Urinary bladder (tissue), 4 donors: ENCODE data around the gene SOX14. TPM values are rescaled to one million over a fixed set of nuclear protein-coding genes. Genes with fewer than 3 reads are reported as not detected.

Source experiments
- DNase-seq: peaks from one replicate; pipeline ENCODE4 v3.0.0-alpha.2; 2015; ENCODE audit errors: extremely low spot score
- H3K27ac ChIP-seq: one replicate; pipeline ENCODE4 v1.5.1; 2013; ENCODE audit warnings: low read depth, mild to moderate bottlenecking, moderate library complexity
- H3K36me3 ChIP-seq: one replicate; pipeline ENCODE4 v1.6.1; 2013; ENCODE audit warnings: mild to moderate bottlenecking, moderate library complexity; ENCODE audit not compliant: insufficient read depth
- H3K4me1 ChIP-seq: one replicate; pipeline ENCODE4 v1.6.1; 2013; ENCODE audit warnings: mild to moderate bottlenecking, moderate library complexity; ENCODE audit not compliant: insufficient read depth
- H3K4me3 ChIP-seq: one replicate; pipeline ENCODE4 v1.5.1; 2013; ENCODE audit warnings: low read depth, low read length
- WGBS: extraction: QIAGEN DNeasy Blood & Tissue Kit; methylation state at CpG from one replicate; pipeline ENCODE4 v1.1.7; 2013; 5-methylcytosine and 5-hydroxymethylcytosine counted together
- polyA plus RNA-seq: library from polyadenylated mRNA; stranded (reverse); fragments of 200-250 nt; gene quantifications from one replicate; pipeline ENCODE4 v1.2.3, GENCODE V29; 2013
- total RNA-seq: library from RNA; depleted of rRNA; stranded (reverse); fragments of >200 nt; gene quantifications from one replicate; pipeline ENCODE4 v1.2.3, GENCODE V29; 2014
- donor health status: healthy with polysubstance abuse.
- donor health status: healthy.

SOX14 gene
- total and polyA plus RNA-seq, 2 donors: not detected

- Histone ChIP-seq H3K4me1 (peaks cover 2% of the 10 kb centered on the region), H3K36me3 (no peaks in the 10 kb centered on the region), H3K4me3 (no peak overlapping the region), H3K27ac (no peak overlapping the region)
- 10% methylated on average over 7 of the region's 7 CpGs for WGBS
- no peak for DNase-seq
Observed at GRCh38 chr3:137772214-137772955, 8.3 kb downstream of the SOX14 start.

- WGBS: 23% methylated on average over 2 of the region's 2 CpGs
- Histone ChIP-seq H3K27ac (no peak overlapping the region), H3K4me3 (no peak overlapping the region), H3K4me1 (no peaks in the 10 kb centered on the region), H3K36me3 (no peaks in the 10 kb centered on the region)
- no peak for DNase-seq
Observed at GRCh38 chr3:137778941-137779340, 14.8 kb downstream of the SOX14 start.

GRCh38 chr3:137787529-137787928 lies 23.4 kb downstream of the SOX14 start:
- H3K4me1 ChIP-seq: no peaks in the 10 kb centered on the region
- WGBS: 68% methylated on average over 6 of the region's 6 CpGs

GRCh38 chr3:137789236-137789635 lies 25.1 kb downstream of the SOX14 start:
- H3K27ac ChIP-seq: no peak overlapping the region
- H3K4me1 ChIP-seq: no peaks in the 10 kb centered on the region
- H3K36me3 ChIP-seq: no peaks in the 10 kb centered on the region
- DNase-seq: no peak
- no peak overlapping the region for H3K4me3 ChIP-seq
- 45% methylated on average over 5 of the region's 5 CpGs for WGBS

More at GRCh38 chr3:137787529-137787928, 23.4 kb downstream of the SOX14 start:
- no peaks in the 10 kb centered on the region for H3K36me3 ChIP-seq
- no peak overlapping the region for H3K4me3 ChIP-seq
- no peak overlapping the region for H3K27ac ChIP-seq
- DNase-seq: no peak

- WGBS: 2% methylated on average over 3 of the region's 3 CpGs
- DNase-seq: no peak
- H3K27ac ChIP-seq: no peak overlapping the region
- no peaks in the 10 kb centered on the region for H3K4me1 ChIP-seq
- H3K4me3 ChIP-seq: no peak overlapping the region
- no peaks in the 10 kb centered on the region for H3K36me3 ChIP-seq
Observed at GRCh38 chr3:137792626-137793271, 28.6 kb downstream of the SOX14 start.

DNA sequence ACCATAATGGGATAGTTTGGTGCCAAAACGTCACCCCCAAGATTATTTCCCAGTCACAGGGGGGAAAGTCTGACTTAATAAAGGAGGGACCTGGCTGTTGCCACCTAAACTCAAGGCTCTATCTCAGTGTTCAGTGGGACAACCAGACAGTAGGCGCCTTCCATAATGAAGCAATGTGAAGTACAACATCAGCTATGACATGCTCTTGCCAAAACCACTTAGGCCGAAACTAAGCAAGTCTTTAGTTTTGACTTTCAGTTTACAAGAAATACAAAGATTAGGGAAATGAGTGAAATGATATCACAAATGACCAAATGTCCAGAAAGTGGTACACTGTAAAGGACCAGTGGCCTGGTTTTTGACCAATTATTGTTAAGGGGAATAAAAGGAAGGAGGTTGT lies 32.9 kb downstream of the SOX14 start:
- Histone ChIP-seq H3K27ac (no peak overlapping the region), H3K4me1 (no peaks in the 10 kb centered on the region), H3K36me3 (no peaks in the 10 kb centered on the region), H3K4me3 (no peak overlapping the region)
- no peak for DNase-seq
- 83% methylated on average over 3 of the region's 3 CpGs for WGBS

DNA sequence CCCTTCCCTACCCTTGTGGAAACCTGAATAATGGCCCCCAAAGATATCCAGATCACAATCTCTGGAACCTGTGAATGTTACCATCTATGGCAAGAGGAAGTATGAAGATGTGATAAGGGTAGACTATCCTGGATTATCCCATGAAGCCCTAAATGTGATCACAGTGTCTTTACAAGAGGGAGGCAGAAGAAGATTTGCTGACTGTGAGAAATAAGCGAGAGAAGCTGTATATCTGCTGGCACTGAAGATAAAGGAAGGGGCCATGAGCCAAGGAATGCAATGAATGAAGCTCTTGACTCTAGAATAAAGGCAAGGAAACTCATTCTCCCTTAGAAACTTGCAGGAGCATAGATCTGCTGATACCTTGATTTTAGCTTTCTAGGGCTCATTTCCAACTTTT lies 39.1 kb downstream of the SOX14 start:
- DNase-seq: no peak
- WGBS: 47% methylated on average over 1 of the region's 1 CpG
- Histone ChIP-seq H3K4me1 (no peaks in the 10 kb centered on the region), H3K4me3 (no peak overlapping the region), H3K27ac (no peak overlapping the region), H3K36me3 (no peaks in the 10 kb centered on the region)

DNA sequence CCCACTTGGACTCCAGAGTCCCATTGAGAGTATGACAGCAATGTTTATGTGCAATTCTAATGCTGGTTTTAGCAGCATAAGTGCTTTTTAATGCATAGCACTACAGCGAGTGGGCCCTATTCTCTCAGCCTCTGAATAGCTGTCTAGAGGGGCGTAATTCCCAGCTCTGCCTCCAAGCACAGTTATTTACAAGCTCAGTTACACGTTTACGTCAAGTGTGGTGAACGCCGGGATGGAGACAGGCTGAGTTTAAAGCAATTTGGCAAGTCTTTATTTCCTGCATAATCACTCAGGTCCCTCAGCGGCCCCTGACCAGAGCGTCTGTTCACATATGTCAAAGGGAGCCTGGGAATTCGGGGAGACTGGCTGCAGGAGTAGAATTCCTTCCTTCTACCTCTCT lies 43.9 kb downstream of the SOX14 start:
- WGBS: 11% methylated on average over 9 of the region's 9 CpGs
- H3K27ac ChIP-seq: no peak overlapping the region
- no peak overlapping the region for H3K4me3 ChIP-seq
- DNase-seq: no peak
- no peaks in the 10 kb centered on the region for H3K4me1 ChIP-seq
- H3K36me3 ChIP-seq: no peaks in the 10 kb centered on the region

DNA sequence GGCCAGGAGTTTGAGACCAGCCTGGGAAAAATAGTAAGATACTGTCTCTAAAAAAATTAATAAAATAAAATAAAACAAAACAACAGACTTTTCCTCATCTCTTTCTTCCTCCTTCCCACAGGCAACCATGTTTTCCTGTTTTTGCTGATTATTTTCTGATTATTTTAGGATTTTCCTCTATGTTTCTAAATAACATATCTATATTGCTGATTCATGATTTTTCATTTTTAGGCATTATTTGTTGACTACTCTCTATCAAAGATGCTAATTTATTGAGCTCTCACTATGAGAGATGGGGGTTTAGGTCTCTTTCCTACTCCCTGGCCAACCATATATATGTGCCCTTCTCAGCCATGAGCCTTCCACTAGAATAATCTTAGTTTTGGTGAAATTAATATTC lies 45.4 kb downstream of the SOX14 start:
- no peaks in the 10 kb centered on the region for H3K36me3 ChIP-seq

DNA sequence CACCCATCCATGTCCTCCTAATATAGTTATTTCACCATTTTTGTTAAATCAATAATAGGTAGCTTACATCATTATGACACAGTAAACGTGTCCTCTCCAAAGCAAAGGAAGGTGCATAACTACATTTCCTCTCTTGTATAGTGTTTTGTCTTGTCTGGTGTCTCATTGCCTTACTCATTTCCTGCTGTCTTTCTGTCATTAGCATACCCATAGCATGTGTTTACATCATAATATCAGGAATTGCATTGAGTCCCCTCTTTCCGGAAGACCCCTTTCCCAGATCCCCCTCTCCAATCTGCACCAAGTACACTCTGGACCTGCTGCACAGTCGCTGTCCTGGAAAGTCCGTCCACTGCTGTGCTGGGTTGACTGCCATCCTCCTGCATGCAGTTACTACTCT lies 47.9 kb downstream of the SOX14 start:
- WGBS: 34% methylated on average over 4 of the region's 4 CpGs
- Histone ChIP-seq H3K36me3 (no peaks in the 10 kb centered on the region), H3K27ac (no peak overlapping the region), H3K4me1 (no peaks in the 10 kb centered on the region), H3K4me3 (no peak overlapping the region)
- no peak for DNase-seq

More for the DNA sequence above, 45.4 kb downstream of the SOX14 start:
- DNase-seq: no peak
- Histone ChIP-seq H3K4me1 (no peaks in the 10 kb centered on the region), H3K4me3 (no peak overlapping the region), H3K27ac (no peak overlapping the region)

- no peak for DNase-seq
- Histone ChIP-seq H3K36me3 (no peaks in the 10 kb centered on the region), H3K27ac (no peak overlapping the region), H3K4me3 (no peak overlapping the region), H3K4me1 (no peaks in the 10 kb centered on the region)
- 86% methylated on average over 8 of the region's 8 CpGs for WGBS
Observed at GRCh38 chr3:137815251-137815650, 51.1 kb downstream of the SOX14 start.

Other genes starting within 250 kb of the SOX14 start
- not detected for gene CLDN18, start 245.8 kb downstream of the SOX14 start, total RNA-seq
- not detected for gene CLDN18, start 245.8 kb downstream of the SOX14 start, polyA plus RNA-seq